Mucosa of descending colon (tissue), 3 donors: ENCODE results near the gene KCNH2. TPM values are rescaled to one million over a fixed set of nuclear protein-coding genes. Genes with fewer than 3 reads are reported as not detected.

Source experiments
- ATAC-seq: fragments of 200-7000 bp; cut with Tn5 transposase; one replicate; pipeline ENCODE4 v1.9.1; 2020; ENCODE audit warnings: mild to moderate bottlenecking, moderate library complexity
- DNase-seq, 3 donors: peaks; one replicate each; pipeline ENCODE4 v3.0.0-alpha.2; 2020
- H3K36me3 ChIP-seq: fragments of 200-600 bp; one replicate; pipeline ENCODE4 v1.8.0; 2021; ENCODE audit warnings: low read depth, mild to moderate bottlenecking
- H3K4me1 ChIP-seq: fragments of 200-600 bp; one replicate; pipeline ENCODE4 v1.8.0; 2021; ENCODE audit warnings: low read depth, mild to moderate bottlenecking
- H3K4me3 ChIP-seq: fragments of 200-600 bp; one replicate; pipeline ENCODE4 v1.8.0; 2021; ENCODE audit warnings: mild to moderate bottlenecking
- H3K9me3 ChIP-seq: fragments of 200-600 bp; one replicate; pipeline ENCODE4 v1.8.0; 2021; ENCODE audit warnings: mild to moderate bottlenecking
- CTCF ChIP-seq: fragments of 200-600 bp; IDR thresholded peaks from one replicate; pipeline ENCODE4 v1.8.0; 2022; ENCODE audit warnings: antibody characterized with exemption, mild to moderate bottlenecking
- intact Hi-C, 2 donors: fragments of 100-400 bp; cut with DNase I in 1 of 2; cut with micrococcal nuclease in 1 of 2; formaldehyde crosslinking; loops; one replicate each; pipeline versions ENCODE4 v1.11.0 to v1.11.1; 2022; cut with DNase I, micrococcal nuclease
- total RNA-seq, 3 donors: library from RNA; stranded (reverse); fragmentation: NEBNext Ultra II Directional in 2 of 3; extraction: Animal tissue kit (Norgen Biotek cat#: 25700) in 2 of 3; gene quantifications; one replicate each; pipeline versions ENCODE4 v1.2.1 to v1.2.4, GENCODE V29; 2021 to 2023
- donor health status: DM: no; HTN: no; CAD: no; lungs with moderate emphysema.
- donor health status: DM: no; HTN: no; CAD: no.
- donor health status: DM: no; HTN: yes; CAD: no.

KCNH2 gene
- total RNA-seq, 3 donors from 2014 or later = 2.9 to 87.1 (median 5.3) TPM

GRCh38 chr7:150966002-150966401, 12.1 kb downstream of the KCNH2 start:
- Histone ChIP-seq H3K36me3 (no peaks in the 10 kb centered on the region), H3K9me3 (no peaks in the 10 kb centered on the region), H3K4me3 (no peak overlapping the region), H3K4me1 (no peaks in the 10 kb centered on the region)
- intact Hi-C loops = no loop called here
- no peak for TF ChIP-seq CTCF
- DNase-seq = no peak
- no peak for ATAC-seq

GRCh38 chr7:150965273-150965830, 12.8 kb downstream of the KCNH2 start:
- ATAC-seq = no peak
- Histone ChIP-seq H3K9me3 (no peaks in the 10 kb centered on the region), H3K4me1 (no peaks in the 10 kb centered on the region), H3K4me3 (no peak overlapping the region), H3K36me3 (no peaks in the 10 kb centered on the region)
- intact Hi-C loops = no loop called here
- TF ChIP-seq CTCF = no peak
- peak in 1 of 3 donors; percentile 24 for DNase-seq

- ATAC-seq (no peak), DNase-seq (peak in 1 of 3 donors; percentile 36)
- intact Hi-C loops = no loop called here
- no peaks in the 10 kb centered on the region for H3K36me3 ChIP-seq
- H3K9me3 ChIP-seq = no peaks in the 10 kb centered on the region
- no peak overlapping the region for H3K4me3 ChIP-seq
- no peak for TF ChIP-seq CTCF
- no peaks in the 10 kb centered on the region for H3K4me1 ChIP-seq
Observed at GRCh38 chr7:150964593-150965111, 13.5 kb downstream of the KCNH2 start.

- ATAC-seq (no peak), DNase-seq (peak in 1 of 3 donors; percentile 33)
- no peaks in the 10 kb centered on the region for H3K36me3 ChIP-seq
- TF ChIP-seq CTCF = no peak
- intact Hi-C loops = no loop called here
- H3K4me1 ChIP-seq = no peaks in the 10 kb centered on the region
- H3K9me3 ChIP-seq = no peaks in the 10 kb centered on the region
- no peak overlapping the region for H3K4me3 ChIP-seq
Observed at GRCh38 chr7:150963707-150964559, 14.2 kb downstream of the KCNH2 start.

- intact Hi-C loops = no loop called here
- ATAC-seq (peak; percentile 81), DNase-seq (peak; percentile 55 to 68 (median 66))
- Histone ChIP-seq H3K36me3 (no peaks in the 10 kb centered on the region), H3K4me1 (no peaks in the 10 kb centered on the region), H3K9me3 (no peaks in the 10 kb centered on the region), H3K4me3 (no peak overlapping the region)
- TF ChIP-seq CTCF = peak; percentile 84
Observed at GRCh38 chr7:150962553-150963399, 15.3 kb downstream of the KCNH2 start.
